ENCODE data around the gene DARS2. TPM values are rescaled to one million over a fixed set of nuclear protein-coding genes. Genes with fewer than 3 reads are reported as not detected.

DARS2 gene
- total RNA-seq, 1 donor from 2014 or later: 56.0 TPM

- H3K4me3 ChIP-seq: no peak overlapping the region
- H3K4me1 ChIP-seq: no peaks in the 10 kb centered on the region
- H3K4me2 ChIP-seq: no peak overlapping the region
- H3K9me3 ChIP-seq (ENCODE audit: low read depth): no peaks in the 10 kb centered on the region
- no peak overlapping the region for H3K27ac ChIP-seq
- H3K36me3 ChIP-seq: no peaks in the 10 kb centered on the region
- no peaks in the 10 kb centered on the region for H3K79me2 ChIP-seq (ENCODE audit: low read depth)
- no peak for DNase-seq (ENCODE audit: low spot score)
- no peaks in the 10 kb centered on the region for H3K4me1 Mint-ChIP-seq
- H3F3A ChIP-seq (ENCODE audit: low read depth): no peaks in the 10 kb centered on the region
- no peaks in the 10 kb centered on the region for H4K20me1 ChIP-seq (ENCODE audit: low read depth)
- H3K4me3 Mint-ChIP-seq: no peak overlapping the region
- peaks cover 2% of the 10 kb centered on the region for H3K27me3 Mint-ChIP-seq (ENCODE audit: insufficient read depth, low read depth)
- TF ChIP-seq CTCF (IDR thresholded peaks at IDR 0.05) (no peak), EZH2phosphoT487 (IDR thresholded peaks at IDR 0.05) (no peak), EZH2 (IDR thresholded peaks at IDR 0.05) (no peak)
- no peak overlapping the region for H3K27ac Mint-ChIP-seq
- H3K9ac ChIP-seq: no peak overlapping the region
- no peaks in the 10 kb centered on the region for H3K27me3 ChIP-seq
- H3K9me3 Mint-ChIP-seq: peaks cover 3% of the 10 kb centered on the region
- no peak overlapping the region for H2AFZ ChIP-seq (replicated peaks)
- H3K36me3 Mint-ChIP-seq: peaks cover 3% of the 10 kb centered on the region
Measured at GRCh38 chr1:173903827-173904531, 79.5 kb downstream of the DARS2 start.

Small RNAs within 50 kb of the gene (small RNA-seq; reads per million reads assigned to genes)
- gene RF00019: not detected

Other genes starting within 250 kb of the DARS2 start
- not detected in 2 replicates for gene SLC9C2, start 221.6 kb upstream of the DARS2 start, total RNA-seq (ENCODE audit: low replicate concordance)
- not detected in 2 replicates for gene TEX50, start 189.3 kb upstream of the DARS2 start, total RNA-seq (ENCODE audit: low replicate concordance)
- 1.5 and 2.3 TPM in 2 replicates for gene ANKRD45, start 154.8 kb upstream of the DARS2 start, total RNA-seq (ENCODE audit: low replicate concordance)
- gene KLHL20, start 109.7 kb upstream of the DARS2 start, total RNA-seq (ENCODE audit: low replicate concordance): 27.0 and 30.4 TPM in 2 replicates
- gene CENPL, start 210 bp downstream of the DARS2 start, total RNA-seq (ENCODE audit: low replicate concordance): 33.4 and 37.7 TPM in 2 replicates
- 585 and 950 TPM in 2 replicates for gene GAS5, start 43.3 kb downstream of the DARS2 start, total RNA-seq (ENCODE audit: low replicate concordance)
- 13.9 and 19.4 TPM in 2 replicates for gene ZBTB37, start 43.7 kb downstream of the DARS2 start, total RNA-seq (ENCODE audit: low replicate concordance)
- not detected in 2 replicates for gene SERPINC1, start 92.7 kb downstream of the DARS2 start, total RNA-seq (ENCODE audit: low replicate concordance)
- gene RC3H1, start 197.7 kb downstream of the DARS2 start, total RNA-seq (ENCODE audit: low replicate concordance): 32.4 and 32.8 TPM in 2 replicates

Data from neural progenitor cell (in vitro differentiated cells).